ENCODE data around the gene TMOD1.
"Not testable (repeated sequence)": the region's sequence is repeated elsewhere in the genome, so short reads cannot be mapped to it uniquely, and the experiment has no call there.

The TMOD1 gene

DNA sequence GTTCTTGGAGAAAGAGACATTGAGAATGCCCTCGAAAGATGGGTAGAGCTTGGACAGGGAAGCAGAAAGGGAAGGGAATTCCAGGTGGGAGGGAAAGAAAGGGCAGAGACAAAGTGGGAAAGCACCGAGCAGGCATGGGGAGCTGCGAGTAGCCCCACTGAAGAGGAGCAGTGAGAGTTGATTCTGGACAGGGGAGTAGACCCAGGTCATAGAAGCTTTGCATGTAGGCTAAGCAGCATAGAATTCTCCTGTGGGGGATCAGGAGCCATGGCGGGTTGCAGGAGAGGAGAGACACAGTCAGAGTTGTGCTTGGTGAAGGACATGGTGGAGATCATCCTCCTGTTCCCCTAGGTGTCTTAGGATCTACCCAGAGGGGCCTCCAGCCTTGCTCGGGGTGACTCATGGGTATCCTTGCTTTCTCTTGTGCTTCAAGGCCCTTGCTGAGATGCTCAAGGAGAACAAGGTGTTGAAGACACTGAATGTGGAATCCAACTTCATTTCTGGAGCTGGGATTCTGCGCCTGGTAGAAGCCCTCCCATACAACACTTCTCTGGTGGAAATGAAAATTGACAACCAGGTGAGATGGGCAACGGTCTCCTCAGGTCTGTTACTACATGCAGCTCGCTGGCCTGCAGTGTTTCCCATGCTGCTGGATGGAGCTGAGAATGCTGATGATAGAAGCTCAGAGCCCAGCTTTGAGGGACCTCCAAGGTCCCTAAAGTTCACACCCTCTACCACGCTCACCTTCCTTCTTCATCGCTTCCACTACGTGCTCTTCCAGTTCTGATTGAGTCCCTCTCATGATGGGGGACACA is 67.2 kb downstream of the TMOD1 start:
- H3K27ac ChIP-seq, result no peak overlapping the region
- TF ChIP-seq, protein P1, sequence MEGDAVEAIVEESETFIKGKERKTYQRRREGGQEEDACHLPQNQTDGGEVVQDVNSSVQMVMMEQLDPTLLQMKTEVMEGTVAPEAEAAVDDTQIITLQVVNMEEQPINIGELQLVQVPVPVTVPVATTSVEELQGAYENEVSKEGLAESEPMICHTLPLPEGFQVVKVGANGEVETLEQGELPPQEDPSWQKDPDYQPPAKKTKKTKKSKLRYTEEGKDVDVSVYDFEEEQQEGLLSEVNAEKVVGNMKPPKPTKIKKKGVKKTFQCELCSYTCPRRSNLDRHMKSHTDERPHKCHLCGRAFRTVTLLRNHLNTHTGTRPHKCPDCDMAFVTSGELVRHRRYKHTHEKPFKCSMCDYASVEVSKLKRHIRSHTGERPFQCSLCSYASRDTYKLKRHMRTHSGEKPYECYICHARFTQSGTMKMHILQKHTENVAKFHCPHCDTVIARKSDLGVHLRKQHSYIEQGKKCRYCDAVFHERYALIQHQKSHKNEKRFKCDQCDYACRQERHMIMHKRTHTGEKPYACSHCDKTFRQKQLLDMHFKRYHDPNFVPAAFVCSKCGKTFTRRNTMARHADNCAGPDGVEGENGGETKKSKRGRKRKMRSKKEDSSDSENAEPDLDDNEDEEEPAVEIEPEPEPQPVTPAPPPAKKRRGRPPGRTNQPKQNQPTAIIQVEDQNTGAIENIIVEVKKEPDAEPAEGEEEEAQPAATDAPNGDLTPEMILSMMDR (IDR thresholded peaks at IDR 0.05), result no peak
- no peak for TF ChIP-seq ZFX (IDR thresholded peaks at IDR 0.05; ENCODE audit: borderline replicate concordance)

DNA sequence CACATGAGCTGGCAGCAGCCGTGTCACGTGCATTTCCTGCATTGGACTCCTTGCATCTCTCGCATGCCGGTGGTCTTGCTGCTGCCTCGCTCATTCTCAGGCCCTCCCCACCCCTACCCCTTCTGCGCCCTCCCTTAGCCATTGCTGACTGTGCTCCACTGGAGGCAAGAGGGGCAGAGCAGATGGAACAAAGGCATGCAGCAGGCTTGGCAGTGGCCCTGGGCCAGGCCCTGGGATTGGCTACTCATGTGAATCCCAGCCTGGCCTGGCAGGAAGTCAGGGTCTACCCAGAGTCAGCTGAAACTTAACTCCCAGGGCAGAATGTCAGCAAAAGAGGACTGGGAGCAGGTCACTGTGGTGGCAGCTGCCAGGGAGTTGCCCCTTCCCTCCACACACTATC is 69.4 kb downstream of the TMOD1 start:
- H3K27ac ChIP-seq, result no peak overlapping the region
- TF ChIP-seq, protein P1 (IDR thresholded peaks at IDR 0.05), result no peak
- TF ChIP-seq ZFX (IDR thresholded peaks at IDR 0.05; ENCODE audit: borderline replicate concordance), result no peak

DNA sequence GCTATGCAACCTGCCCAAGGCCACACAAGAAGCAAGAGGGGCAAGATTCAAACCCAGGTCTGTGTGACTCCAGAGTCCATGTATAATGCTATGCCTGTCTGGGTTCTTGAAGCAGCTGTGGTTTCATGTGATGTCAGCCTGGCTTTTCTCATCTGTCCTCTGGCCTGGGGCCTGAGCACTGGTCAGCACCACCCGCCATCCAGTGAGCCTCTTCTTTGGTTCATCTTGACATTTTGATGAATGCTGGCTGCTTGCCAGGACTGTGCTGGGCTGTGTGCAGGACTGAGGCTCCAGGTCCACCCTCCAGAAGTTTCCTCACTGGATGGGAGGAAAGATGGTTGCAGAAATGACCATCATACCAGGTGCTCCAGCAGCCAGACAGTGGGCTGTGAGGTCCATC is 70.2 kb downstream of the TMOD1 start:
- TF ChIP-seq, protein P1 (IDR thresholded peaks at IDR 0.05), result no peak
- no peak for TF ChIP-seq ZFX (IDR thresholded peaks at IDR 0.05; ENCODE audit: borderline replicate concordance)
- H3K27ac ChIP-seq, result no peak overlapping the region

DNA sequence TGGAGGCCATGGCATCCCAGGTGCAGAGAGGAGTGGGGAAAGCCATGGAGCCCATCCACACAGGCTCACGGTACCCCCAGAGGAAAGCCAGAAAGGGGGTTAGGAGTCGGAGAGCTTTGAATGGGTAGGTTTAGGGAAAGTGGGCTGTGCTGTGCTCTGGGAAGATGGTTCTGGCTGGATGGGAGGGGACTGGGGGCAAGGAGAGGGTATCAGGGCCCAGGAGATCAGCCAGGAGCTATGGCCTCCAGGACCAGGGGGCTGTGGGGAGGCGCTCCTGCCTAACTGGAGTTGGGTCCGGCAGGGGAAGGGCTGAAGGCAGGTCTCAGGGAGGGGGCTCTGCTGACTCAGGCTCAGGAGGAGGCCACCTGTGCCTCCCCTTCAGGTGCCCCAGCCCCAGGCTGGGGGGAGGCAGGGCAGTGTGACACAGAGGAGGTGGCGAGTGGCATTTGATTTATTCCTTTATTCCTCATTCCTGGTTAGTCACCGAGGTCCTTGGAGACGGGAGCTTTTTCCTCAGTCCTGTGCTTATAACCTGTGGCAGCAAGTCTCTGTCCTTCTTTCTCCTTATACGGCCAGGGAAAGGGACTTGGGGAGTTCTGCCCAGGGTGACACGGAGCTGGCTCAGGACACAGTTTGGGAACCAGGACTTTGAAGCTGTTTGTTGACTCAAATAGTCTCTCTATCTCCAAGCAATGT is 70.9 kb downstream of the TMOD1 start:
- H3K27ac ChIP-seq, result no peak overlapping the region
- TF ChIP-seq, protein P1 (IDR thresholded peaks at IDR 0.05), result no peak
- no peak for TF ChIP-seq ZFX (IDR thresholded peaks at IDR 0.05; ENCODE audit: borderline replicate concordance)

GRCh38 chr9:97572892-97573365 is 71.5 kb downstream of the TMOD1 start:
- TF ChIP-seq, protein P1 (IDR thresholded peaks at IDR 0.05), result no peak
- no peak for TF ChIP-seq ZFX (IDR thresholded peaks at IDR 0.05; ENCODE audit: borderline replicate concordance)
- no peak overlapping the region for H3K27ac ChIP-seq

GRCh38 chr9:97573482-97574073 is 72.1 kb downstream of the TMOD1 start:
- no peak for TF ChIP-seq ZFX (IDR thresholded peaks at IDR 0.05; ENCODE audit: borderline replicate concordance)
- TF ChIP-seq, protein P1 (IDR thresholded peaks at IDR 0.05), result no peak
- H3K27ac ChIP-seq, result no peak overlapping the region

- H3K27ac ChIP-seq, result not testable (repeated sequence)
These were observed 72.7 kb downstream of the TMOD1 start for GRCh38 chr9:97574101-97574571.

DNA sequence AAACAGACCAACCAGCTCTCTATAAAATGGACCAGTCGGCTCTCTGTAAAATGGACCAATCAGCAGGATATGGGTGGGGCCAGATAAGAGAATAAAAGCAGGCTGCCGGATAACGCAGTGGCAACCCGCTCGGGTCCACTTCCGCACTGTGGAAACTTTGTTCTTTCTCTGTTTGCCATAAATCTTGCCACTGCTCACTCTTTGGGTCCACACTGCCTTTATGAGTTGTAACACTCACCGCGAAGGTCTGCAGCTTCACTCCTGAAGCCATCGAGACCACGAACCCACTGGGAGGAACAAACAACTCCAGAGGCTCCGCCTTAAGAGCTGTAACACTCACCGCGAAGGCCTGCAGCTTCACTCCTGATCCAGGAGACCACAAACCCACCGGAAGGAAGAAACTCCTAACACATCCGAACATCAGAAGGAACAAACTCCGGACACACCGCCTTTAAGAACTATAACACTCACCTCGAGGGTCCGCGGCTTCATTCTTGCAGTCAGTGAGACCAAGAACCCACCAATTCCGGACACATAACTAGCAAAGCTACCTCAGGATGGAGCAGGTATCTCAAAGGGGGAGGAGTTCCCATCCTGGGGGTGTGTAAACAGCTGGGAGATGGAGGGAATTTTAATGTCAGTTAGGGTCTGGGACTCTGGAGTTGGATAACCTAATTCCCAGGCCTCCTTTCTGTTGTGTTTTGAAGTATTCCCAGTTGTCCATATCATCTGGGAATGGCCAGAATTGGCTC is 73.6 kb downstream of the TMOD1 start:
- not testable (repeated sequence) for H3K27ac ChIP-seq

All from 22Rv1 (cell line).